G401.6 (cell line): Measurements from ENCODE around the gene RHOT2.

Source experiments
- FAIRE-seq: peaks from 2 replicates; lab custom pipeline; 2012; peaks lifted over from hg19 to GRCh38; lab: Jason Lieb, UNC

The RHOT2 gene

GRCh38 chr16:715477-716199 lies 47.7 kb downstream of the RHOT2 start:
- no peak for FAIRE-seq

GRCh38 chr16:716200-716568 lies 48.3 kb downstream of the RHOT2 start:
- FAIRE-seq: no peak

GRCh38 chr16:716768-717325 lies 48.9 kb downstream of the RHOT2 start:
- FAIRE-seq: no peak

- FAIRE-seq: no peak
These were observed 49.7 kb downstream of the RHOT2 start for GRCh38 chr16:717450-718245.

GRCh38 chr16:718389-718788 lies 50.5 kb downstream of the RHOT2 start:
- FAIRE-seq: no peak

GRCh38 chr16:718922-719321 lies 51.0 kb downstream of the RHOT2 start:
- FAIRE-seq: no peak

- FAIRE-seq: peak; percentile 89
These were observed 52.0 kb downstream of the RHOT2 start for GRCh38 chr16:719815-720446.

GRCh38 chr16:720447-720989 lies 52.6 kb downstream of the RHOT2 start:
- peak; percentile 92 for FAIRE-seq

GRCh38 chr16:720990-721764 lies 53.2 kb downstream of the RHOT2 start, which contains the start of gene ANTKMT:
ANTKMT (plus strand) TSS chr16:721146; CDS start chr16:721275, 129 bp downstream.
- no peak for FAIRE-seq

GRCh38 chr16:721765-722540 lies 54.0 kb downstream of the RHOT2 start:
- no peak for FAIRE-seq

- FAIRE-seq: no peak
These were observed 55.1 kb downstream of the RHOT2 start for GRCh38 chr16:722835-723633.

GRCh38 chr16:723695-724094 lies 55.8 kb downstream of the RHOT2 start:
- FAIRE-seq: no peak
